Ecto neural progenitor cell (in vitro differentiated cells): ENCODE measurements around the gene ESYT1.
A peak's percentile ranks its signal among the peaks of the same experiment; 100 is the strongest.

Experiments used
- DNase-seq: peaks from one replicate; pipeline ENCODE4 v3.0.0-alpha.2; 2018; ENCODE audit warnings: low spot score

Gene ESYT1

GRCh38 chr12:56188778-56189098 is 60.7 kb downstream of the ESYT1 start:
- DNase-seq = no peak

GRCh38 chr12:56189099-56189917 is 61.2 kb downstream of the ESYT1 start, which contains the start of gene SMARCC2:
SMARCC2 (minus strand) TSS chr12:56189483; CDS start chr12:56189461, 22 bp downstream.
- DNase-seq = peak; percentile 96

GRCh38 chr12:56189918-56190694 is 62.0 kb downstream of the ESYT1 start:
- DNase-seq = peak; percentile 99

DNA sequence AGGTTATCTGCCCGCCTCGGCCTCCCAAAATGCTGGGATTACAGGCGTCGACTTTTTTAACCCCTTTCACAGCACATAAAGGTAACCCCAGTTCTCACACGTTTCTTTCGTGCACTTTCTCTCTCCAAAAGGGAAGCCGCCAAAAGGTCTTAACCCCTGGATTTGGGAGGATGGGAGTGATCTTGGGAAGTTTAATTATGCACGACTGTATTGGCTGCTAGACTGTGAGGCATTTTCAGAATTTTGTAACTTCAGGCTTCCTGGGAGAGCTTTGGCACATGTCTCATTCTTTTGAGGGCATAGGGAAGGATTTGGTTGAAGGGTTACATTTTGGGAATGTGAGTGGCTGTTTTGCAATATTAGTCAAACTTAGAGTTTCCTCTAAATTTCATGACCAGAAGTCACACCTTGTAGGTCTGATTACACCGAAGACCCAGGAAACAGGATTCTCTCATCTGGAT is 62.7 kb downstream of the ESYT1 start:
- no peak for DNase-seq

DNA sequence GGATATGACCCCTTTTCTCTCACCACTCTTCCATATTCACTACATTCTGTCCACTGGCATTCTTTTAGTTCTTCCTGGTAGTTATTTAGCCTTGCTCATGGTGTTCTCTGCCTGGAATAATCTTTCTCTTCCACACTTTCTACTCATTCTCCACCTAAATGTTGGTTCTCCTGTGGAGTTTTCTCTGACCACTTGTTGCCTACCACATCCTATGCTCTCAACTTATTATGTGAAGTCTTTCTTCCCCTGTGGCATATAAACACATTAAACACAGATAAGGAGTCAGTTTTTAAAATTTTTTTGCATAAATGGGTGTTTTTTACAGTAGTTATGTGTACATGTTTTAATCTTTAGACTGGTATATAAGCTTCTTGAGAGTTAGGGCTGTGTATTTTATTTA is 64.5 kb downstream of the ESYT1 start:
- no peak for DNase-seq

GRCh38 chr12:56193025-56193578 is 65.0 kb downstream of the ESYT1 start:
- DNase-seq = peak; percentile 71
